ENCODE results near the gene BMP2K.
"Not testable (repeated sequence)": the region's sequence is repeated elsewhere in the genome, so short reads cannot be mapped to it uniquely, and the experiment has no call there.

Gene BMP2K

GRCh38 chr4:78846258-78846657 lies 70.1 kb downstream of the BMP2K start:
- in situ Hi-C loops (cut with MboI; ENCODE audit: low sequenced_read_pairs), result no loop called here

DNA sequence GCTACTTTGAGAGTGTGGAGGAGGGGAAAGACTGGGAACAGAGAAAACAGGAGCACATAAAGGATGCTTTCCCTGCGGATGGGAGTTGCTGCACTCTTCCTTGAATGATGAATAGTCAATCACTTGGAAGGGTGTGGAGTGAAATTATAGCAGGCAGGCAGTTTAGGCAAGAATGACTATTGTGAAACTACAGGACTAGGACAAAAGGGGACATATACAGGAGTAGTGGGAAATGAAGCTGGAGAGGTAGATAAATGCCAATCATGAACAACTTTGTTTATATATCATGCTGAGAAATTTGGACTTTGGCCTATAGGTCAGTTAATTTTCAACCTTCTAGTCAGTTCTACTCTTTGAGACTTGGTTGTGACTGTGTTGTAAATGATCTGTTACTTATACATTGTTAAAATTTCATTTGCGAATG lies 86.2 kb downstream of the BMP2K start:
- in situ Hi-C loops (cut with MboI; ENCODE audit: low sequenced_read_pairs), result loop anchor here (25.0 kb wide), 1 partner anchor 250 kb away; no protein-coding TSS in a partner anchor

- in situ Hi-C loops (cut with MboI; ENCODE audit: low sequenced_read_pairs), result loop anchor here (25.0 kb wide), 1 partner anchor 251 kb away; no protein-coding TSS in a partner anchor
These were observed 87.2 kb downstream of the BMP2K start for GRCh38 chr4:78863254-78863869.

GRCh38 chr4:78863991-78864390 lies 87.8 kb downstream of the BMP2K start:
- in situ Hi-C loops (cut with MboI; ENCODE audit: low sequenced_read_pairs), result loop anchor here (25.0 kb wide), 1 partner anchor 252 kb away; no protein-coding TSS in a partner anchor

DNA sequence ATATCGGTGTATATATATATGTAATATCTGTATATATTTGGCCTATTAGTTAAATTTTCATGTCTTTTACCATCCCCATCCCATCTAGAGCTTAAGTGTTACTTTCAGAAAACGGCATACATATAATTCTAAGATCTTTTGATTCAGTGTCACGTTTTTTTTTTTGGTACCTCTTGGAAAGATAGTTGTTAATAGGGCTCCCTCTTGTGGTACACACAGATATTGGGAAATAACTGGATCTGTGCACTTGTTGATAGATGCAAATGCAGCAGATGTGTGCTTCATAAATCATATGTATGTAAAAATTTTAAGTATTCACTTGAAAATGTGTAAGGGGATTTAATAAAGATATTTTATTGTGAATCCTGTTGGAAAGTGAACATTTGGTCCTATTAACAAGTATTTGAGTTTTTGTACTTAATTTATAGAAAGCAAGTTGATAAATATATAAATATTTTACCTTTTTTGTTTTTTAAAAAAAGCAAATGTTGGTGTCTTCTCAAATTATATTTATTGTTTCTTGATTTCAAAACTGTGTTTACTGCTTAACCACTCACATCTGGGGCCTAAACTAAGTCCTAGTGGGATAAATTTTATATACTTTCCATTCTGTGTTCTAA lies 88.4 kb downstream of the BMP2K start:
- in situ Hi-C loops (cut with MboI; ENCODE audit: low sequenced_read_pairs), result loop anchor here (25.0 kb wide), 1 partner anchor 252 kb away; no protein-coding TSS in a partner anchor

GRCh38 chr4:78865451-78865850 lies 89.3 kb downstream of the BMP2K start:
- in situ Hi-C loops (cut with MboI; ENCODE audit: low sequenced_read_pairs), result loop anchor here (25.0 kb wide), 1 partner anchor 253 kb away; no protein-coding TSS in a partner anchor

GRCh38 chr4:78868712-78869111 lies 92.6 kb downstream of the BMP2K start:
- in situ Hi-C loops (cut with MboI; ENCODE audit: low sequenced_read_pairs), result loop anchor here (25.0 kb wide), 1 partner anchor 256 kb away; no protein-coding TSS in a partner anchor

DNA sequence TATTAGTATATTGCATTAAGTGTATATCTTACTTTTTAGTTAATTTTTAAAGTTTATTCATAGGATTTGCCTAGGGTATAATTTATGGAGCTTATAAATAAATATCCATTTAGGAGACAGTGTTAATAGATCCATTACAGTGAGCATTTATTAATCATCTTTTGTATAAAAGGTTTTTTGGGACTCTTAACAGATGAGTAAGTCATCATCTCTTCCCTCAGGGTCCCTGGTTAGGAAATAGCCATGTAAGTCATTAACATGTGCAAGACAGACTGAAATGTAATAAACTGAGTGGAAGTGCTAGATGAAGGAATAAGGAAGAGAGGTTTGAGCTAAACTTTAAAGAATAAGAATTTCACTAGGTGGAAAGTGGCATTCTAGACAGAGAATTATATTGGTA lies 93.9 kb downstream of the BMP2K start:
- in situ Hi-C loops (cut with MboI; ENCODE audit: low sequenced_read_pairs), result loop anchor here (25.0 kb wide), 1 partner anchor 258 kb away; no protein-coding TSS in a partner anchor

DNA sequence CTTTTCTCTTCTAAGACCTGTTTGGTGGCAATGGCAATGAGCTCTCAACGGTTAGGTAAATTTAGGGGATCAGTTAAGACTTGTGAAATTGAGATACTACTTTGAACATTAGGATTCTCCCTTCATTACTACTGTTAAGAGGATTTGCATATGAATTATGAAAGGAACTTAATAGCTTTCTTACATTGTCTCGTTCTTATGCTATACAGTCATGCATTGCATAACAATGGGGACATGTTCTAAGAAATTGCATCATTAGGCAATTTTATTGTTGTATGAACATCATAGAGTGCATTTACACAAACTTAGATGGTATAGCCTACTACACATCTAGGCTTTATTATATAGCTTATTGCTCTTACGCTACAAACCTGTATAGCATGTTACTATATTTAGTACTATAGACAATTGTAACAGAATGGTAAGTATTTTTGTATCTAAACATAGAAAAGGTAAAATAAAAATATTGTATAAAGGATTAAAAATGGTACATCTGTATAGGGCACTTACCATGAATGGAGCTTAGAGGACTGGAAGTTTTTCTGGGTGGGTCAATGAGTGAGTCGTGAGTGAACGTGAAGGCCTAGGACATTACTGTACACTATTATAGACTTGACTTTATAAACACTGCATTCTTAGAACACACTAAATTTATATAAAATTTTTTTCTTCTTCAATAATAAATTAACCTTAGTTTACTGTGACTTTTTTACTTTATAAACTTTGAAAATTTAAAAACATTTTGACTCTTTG lies 100.6 kb downstream of the BMP2K start:
- in situ Hi-C loops (cut with MboI; ENCODE audit: low sequenced_read_pairs), result loop anchor here (25.0 kb wide), 1 partner anchor 914 kb away; no protein-coding TSS in a partner anchor

- in situ Hi-C loops (cut with MboI; ENCODE audit: low sequenced_read_pairs), result loop anchor here (25.0 kb wide), 1 partner anchor 916 kb away; no protein-coding TSS in a partner anchor
These were observed 101.9 kb downstream of the BMP2K start for GRCh38 chr4:78878031-78878430.

DNA sequence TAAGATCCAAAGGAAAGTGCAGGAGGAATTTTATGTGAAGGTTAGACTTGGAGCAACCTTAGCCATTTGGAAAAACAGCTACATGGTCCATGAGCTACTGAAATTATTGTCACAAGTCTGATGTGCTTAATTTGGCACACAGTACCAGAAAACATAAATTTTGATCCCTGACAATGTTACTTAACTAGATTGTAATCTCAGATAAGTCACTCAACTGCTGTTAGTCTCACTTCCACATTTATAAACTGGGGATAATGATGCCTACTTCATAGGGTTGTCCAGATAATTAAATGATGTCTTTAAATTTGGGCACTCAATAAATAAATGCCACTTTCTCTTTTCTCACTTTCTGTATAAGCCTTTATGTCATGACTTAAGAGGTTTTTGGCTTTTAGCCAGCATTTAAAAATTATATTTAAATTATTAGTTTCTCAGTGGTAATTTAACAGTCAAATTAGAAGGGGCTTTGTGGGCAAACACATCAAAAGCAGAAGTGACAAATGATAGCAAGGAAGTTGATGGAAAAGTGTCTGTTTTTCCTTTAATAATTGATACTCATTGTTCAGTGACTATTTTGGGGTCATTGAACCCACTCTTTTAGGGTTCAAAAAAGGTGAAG lies 104.8 kb downstream of the BMP2K start:
- in situ Hi-C loops (cut with MboI; ENCODE audit: low sequenced_read_pairs), result loop anchor here (25.0 kb wide), 1 partner anchor 919 kb away; no protein-coding TSS in a partner anchor

DNA sequence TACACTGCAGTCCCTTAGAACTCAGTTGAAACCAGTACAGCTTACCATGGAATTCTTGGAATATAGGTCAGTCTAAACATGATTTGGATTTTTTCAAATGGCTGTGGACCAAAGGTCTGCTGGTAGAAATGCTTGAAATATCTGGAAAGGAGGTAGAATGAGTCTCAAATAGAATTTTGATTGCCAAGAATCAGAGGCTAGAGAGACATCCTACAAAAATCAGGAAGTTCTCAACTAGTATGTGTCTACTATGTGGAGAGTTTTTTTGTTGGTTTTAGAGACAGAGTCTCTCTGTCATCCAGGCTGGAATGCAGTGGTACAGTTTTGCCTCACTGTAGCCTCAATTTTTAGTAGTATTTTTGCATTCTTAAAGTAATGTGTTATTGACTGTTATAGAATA lies 109.4 kb downstream of the BMP2K start:
- in situ Hi-C loops (cut with MboI; ENCODE audit: low sequenced_read_pairs), result loop anchor here (25.0 kb wide), 1 partner anchor 923 kb away; no protein-coding TSS in a partner anchor

GRCh38 chr4:78889955-78890354 lies 113.8 kb downstream of the BMP2K start:
- in situ Hi-C loops (cut with MboI; ENCODE audit: low sequenced_read_pairs), result loop anchor here (25.0 kb wide), 1 partner anchor 928 kb away; no protein-coding TSS in a partner anchor

- in situ Hi-C loops (cut with MboI; ENCODE audit: low sequenced_read_pairs), result loop anchor here (25.0 kb wide), 1 partner anchor 937 kb away; no protein-coding TSS in a partner anchor
These were observed 123.2 kb downstream of the BMP2K start for GRCh38 chr4:78899302-78899701.

GRCh38 chr4:78901882-78902281 lies 125.7 kb downstream of the BMP2K start:
- in situ Hi-C loops (cut with MboI; ENCODE audit: low sequenced_read_pairs), result no loop called here

DNA sequence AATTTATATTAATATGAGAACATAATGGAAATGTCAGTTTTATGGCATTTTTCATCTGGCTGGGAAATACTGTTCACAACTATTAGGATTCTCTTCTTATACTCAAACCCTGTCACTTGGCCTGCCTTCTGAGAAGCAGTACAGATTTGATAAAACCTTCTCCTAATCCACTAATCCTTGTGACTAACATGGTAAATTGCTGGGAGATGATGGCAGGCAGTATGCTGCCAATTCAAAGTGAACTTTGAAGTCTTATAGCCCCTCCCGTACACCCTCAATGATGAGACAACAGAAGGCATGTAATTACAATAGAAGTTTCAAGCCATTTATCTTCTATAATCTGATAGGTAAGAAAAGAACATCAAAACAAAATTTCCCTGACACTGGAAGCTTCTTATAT lies 126.1 kb downstream of the BMP2K start:
- in situ Hi-C loops (cut with MboI; ENCODE audit: low sequenced_read_pairs), result no loop called here

DNA sequence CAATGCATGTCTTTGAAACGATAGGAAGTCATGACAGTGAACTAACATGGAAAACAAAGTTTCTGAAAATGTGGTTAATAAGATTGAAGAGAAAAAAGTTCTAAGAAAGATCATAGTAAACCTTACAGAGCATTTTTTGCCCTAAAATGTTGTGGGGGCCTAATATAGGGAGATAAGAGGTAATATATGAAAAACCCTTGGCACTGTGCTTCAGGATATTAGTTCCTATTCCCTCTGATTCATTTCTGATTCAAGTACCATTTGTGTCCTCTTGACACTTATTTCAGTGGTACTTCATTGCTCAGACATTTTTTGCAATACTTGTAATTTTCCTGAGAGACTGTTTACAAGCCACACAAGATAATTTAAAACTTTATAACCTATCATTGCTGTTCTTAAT lies 128.0 kb downstream of the BMP2K start:
- in situ Hi-C loops (cut with MboI; ENCODE audit: low sequenced_read_pairs), result no loop called here

GRCh38 chr4:78907638-78908037 lies 131.5 kb downstream of the BMP2K start:
- in situ Hi-C loops (cut with MboI; ENCODE audit: low sequenced_read_pairs), result no loop called here

DNA sequence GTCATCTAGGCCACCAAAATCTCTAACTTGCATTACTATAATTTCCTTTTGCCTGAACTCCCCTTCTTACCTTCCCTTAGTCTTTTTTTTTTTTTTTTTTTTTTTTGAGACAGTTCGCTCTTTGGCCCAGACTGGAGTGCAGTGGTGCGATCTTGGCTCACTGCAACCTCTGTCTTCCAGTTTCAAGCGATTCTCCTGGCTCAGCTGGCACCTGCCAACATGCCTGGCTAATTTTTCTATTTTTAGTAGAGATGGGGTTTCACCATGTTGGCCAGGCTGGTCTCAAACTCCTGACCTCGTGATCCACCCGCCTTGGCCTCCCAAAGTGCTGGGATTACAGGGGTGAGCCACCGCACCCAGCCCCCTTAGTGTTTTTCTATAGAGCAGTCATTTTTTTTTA lies 132.8 kb downstream of the BMP2K start:
- in situ Hi-C loops (cut with MboI; ENCODE audit: low sequenced_read_pairs), result not testable (repeated sequence)

- in situ Hi-C loops (cut with MboI; ENCODE audit: low sequenced_read_pairs), result no loop called here
These were observed 134.5 kb downstream of the BMP2K start for GRCh38 chr4:78910612-78911011.

GRCh38 chr4:78922207-78922606 lies 146.1 kb downstream of the BMP2K start:
- in situ Hi-C loops (cut with MboI; ENCODE audit: low sequenced_read_pairs), result no loop called here

Data from HL-60/S4 treated with retinoic acid at 250 ng/mL for 4 days and 3 days (cell line).